Fibroblast of lung (primary cell): ENCODE data around the gene MKKS.

Experiments used
- CTCF ChIP-seq, 2 donors: IDR thresholded peaks in 1 of 2; conservative IDR thresholded peaks in 1 of 2; 1 replicate in 1 of 2; 2 replicates in 1 of 2; pipeline ENCODE4 v1.5.1; 2011 to 2012; ENCODE audit warnings: low read length in 2 of 2, control low read depth in 1 of 2, inconsistent platforms in 1 of 2, low read depth in 1 of 2, mild to moderate bottlenecking in 1 of 2
- EZH2 ChIP-seq: IDR thresholded peaks from 2 replicates; pipeline ENCODE4 v1.5.1; 2012; ENCODE audit warnings: low read length, control low read depth, mild to moderate bottlenecking; ENCODE audit errors: missing control alignments

GRCh38 chr20:10415013-10415650 is 18.9 kb downstream of the MKKS start:
- TF ChIP-seq CTCF (conservative IDR thresholded peaks at IDR 0.05 in 1 of 2, IDR thresholded peaks at IDR 0.05 in 1 of 2; ENCODE audit: low read depth in 1 of 2, low read length in 2 of 2) (no peak), EZH2 (no peak)
